ENCODE measurements around the gene SLC34A3.

SLC34A3 gene

DNA sequence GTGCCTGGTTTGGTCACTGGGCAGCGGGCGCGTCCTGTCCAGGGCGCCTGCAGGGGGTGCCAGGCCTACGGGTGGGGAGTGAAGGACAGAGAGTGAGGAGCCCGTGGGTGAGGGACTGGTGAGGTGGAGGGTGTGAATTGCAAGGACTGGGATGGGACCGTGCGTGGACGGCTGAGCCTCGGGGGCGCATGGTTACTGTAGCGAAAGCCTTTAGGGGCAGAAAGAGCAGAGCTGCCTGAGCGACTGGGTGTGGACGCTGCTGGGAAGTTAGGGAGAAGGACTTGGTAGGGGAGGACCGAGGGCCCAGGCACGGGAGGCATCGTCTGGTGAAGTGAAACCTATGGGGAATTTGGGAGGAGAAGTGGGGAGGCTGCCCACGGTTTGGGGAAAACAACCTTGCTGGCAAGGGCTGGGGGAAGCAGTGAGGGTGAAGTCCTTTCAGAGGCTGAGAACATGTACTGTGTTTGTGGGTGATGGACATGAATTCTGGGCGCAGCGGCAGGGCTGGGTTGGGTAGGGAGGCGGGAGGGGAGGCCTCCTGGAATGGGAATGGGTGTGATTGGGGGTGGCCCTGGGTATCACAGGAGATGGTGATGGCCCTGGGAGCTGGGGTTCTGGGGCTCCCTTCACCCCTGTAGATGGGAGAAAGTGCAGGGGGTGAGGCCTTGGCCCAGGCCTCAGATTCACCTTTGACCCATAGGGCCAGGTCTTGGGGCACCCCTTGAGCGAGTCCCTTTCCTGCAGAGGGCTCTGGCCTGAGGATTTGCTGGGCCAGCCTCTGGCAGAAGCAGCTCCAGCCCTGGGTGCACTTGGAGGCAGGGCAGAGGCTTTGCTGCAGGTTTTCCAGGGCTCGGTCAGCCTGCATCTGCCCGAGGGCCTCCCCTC is 45.1 kb downstream of the SLC34A3 start:
- DNase-seq (ENCODE audit: low spot score), result no peak

DNA sequence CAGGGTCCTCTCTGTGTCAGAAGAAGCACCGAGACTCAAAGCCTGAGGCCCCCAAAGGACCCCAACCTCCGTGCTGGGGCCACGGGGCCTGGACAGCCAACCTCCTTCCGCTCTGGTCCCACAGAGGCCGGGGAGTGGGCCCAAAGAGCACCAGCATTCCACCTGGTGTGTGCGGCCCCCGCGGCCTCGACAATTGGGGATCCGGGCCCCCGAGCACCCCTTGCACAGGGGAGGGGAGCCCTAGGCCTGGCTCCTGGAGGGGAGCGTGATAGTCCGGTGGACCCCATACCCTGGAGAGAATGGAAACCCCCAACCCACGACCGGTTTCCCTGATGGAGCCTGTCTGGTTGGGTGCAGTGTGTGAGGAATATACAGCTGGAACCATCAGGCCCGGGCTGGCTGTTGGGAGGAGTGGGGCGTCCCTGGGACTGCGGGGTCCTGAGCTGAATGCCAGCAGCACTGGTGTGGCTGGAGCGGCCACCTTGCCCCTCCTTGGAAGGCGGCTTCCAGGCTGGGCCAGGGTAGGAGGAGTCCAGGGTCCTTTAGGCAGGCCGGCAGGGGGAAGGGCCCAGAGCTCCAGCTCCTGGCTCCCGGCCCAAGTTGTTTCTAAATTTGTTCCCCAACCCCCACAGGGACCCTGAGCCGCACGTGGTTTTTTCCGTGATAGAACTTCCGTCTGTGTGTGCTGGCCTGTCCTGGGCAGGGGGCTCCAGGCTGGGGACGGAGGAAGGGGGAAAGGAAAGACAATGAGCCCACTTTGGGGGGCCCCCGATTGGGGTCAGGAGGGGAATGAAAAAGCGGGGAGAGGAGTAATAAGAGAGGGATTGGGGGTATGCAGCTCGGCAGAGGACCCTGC is 46.0 kb downstream of the SLC34A3 start:
- DNase-seq (ENCODE audit: low spot score), result no peak

- no peak for DNase-seq (ENCODE audit: low spot score)
Observed at GRCh38 chr9:137277329-137278041, 46.8 kb downstream of the SLC34A3 start, which contains the start of gene TOR4A. Gene TOR4A (plus strand): TSS chr9:137277726. CDS start chr9:137278690, 964 bp downstream.

DNA sequence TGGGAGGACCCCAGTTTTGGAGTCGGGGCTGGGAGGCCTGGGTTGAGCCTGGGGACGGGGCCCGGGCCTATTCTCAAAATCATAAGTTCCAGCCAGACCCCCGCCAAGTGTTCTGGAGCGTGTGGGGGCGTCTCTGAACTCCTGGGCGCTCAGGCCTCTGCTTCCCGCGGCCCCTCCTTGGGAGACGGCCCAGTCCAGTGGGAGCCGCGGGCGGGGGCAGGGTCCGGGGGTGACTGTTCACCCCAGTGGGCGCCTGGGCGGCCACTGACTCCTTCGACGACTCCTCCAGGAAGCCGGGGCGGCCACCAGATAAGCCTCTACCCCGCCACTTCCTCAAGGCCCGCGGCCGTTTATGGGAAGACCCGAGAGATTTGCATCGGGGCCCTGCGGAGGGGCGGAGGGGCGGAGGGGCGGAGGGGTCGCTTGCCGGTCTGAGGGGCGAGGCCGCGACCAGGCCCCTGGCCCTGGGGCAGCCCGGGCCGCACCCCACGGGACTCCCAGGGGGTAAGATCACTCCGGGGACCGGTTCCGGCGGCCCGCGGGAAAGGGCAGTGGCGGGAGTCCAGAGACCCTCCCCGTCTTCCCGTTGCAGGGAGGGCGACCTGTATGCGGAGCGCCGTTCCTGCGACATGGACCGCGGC is 47.5 kb downstream of the SLC34A3 start:
- no peak for DNase-seq (ENCODE audit: low spot score)

DNA sequence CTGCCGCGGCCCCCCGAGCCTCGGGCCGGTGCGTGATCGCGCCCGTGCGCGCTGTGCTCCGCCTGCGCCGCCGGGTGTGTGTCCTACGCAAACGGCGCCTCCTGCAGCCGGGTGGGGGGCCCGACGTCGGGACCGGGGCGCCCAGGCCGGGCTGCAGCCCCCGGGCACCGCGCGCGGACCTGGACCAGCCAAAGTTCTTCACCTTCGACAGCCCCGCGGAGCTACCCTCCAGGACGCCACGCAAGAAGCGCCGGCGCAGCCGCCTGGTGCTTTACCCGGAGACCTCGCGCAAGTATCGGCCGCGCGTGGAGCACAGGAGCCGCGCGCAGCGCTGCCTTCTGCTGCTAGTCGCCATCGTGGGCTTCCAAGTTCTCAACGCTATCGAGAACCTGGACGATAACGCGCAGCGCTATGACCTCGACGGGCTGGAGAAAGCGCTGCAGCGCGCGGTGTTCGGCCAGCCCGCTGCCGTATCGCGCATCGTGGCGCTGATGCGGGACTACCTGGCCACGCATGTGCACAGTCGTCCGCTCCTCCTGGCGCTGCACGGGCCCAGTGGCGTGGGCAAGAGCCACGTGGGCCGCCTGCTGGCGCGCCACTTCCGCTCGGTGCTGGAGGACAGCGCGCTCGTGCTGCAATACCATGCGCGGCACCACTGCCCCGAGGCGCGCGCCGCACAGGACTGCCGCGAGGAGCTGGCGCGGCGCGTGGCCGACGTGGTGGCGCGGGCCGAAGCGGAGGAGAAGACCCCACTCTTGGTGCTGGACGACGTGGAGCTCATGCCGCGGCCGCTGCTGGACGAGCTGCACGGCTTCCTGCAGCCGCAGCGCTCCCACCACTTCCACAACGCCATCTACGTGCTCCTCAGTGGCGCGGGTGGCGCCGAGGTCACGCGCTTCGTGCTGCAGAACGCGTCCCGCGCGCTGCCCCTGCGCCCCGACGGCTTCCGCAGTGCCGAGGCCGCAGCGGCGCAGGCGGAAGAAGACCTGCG is 48.3 kb downstream of the SLC34A3 start:
- DNase-seq (ENCODE audit: low spot score), result no peak

- no peak for DNase-seq (ENCODE audit: low spot score)
Observed at GRCh38 chr9:137279741-137280473, 49.2 kb downstream of the SLC34A3 start.

DNA sequence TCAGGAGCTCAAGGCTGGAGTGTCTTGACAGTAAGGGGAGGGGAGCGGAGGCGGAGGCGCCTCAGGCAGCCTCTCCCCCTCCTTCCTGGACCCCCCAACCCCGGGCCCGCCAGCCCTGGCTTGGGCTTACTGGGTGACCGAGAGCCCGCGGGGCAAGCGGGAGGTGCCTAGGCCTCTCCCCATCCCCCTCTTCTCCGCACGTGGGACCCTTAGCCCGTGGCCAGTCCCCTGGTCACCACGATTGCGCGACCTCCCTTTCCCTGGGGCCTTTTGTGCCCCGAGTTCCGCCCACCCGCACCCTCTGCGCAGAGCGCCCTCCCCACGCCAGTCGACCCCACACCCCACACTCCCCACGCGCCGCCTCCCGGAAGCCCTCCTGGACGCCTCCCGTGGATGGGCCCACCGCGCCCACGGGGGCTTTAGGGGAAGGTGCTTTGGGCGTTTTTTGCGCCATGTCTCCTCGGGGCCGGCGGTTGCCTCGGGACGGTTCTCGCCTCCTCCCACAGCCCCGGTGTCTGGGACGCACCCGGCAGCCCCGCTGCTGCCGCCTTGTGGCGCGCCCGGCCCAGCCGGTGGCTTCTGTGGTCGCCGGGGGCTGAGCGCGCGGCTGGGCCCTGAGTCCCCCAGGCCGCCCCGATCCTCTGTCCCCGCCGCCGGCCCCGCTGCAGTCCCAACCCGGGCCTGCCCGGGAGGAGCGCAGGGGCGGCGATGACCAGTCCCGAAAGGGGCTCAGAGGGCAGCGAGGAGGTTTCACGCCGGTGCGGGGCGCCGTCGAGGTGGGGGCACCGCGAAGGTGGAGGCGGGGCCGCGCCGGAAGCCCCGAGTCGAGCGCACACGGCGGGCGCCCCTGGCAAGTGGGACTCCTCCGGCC is 50.0 kb downstream of the SLC34A3 start:
- no peak for DNase-seq (ENCODE audit: low spot score)

GRCh38 chr9:137281345-137282116 is 50.8 kb downstream of the SLC34A3 start:
- no peak for DNase-seq (ENCODE audit: low spot score)
